ENCODE results near the gene NDUFV1.

DNA sequence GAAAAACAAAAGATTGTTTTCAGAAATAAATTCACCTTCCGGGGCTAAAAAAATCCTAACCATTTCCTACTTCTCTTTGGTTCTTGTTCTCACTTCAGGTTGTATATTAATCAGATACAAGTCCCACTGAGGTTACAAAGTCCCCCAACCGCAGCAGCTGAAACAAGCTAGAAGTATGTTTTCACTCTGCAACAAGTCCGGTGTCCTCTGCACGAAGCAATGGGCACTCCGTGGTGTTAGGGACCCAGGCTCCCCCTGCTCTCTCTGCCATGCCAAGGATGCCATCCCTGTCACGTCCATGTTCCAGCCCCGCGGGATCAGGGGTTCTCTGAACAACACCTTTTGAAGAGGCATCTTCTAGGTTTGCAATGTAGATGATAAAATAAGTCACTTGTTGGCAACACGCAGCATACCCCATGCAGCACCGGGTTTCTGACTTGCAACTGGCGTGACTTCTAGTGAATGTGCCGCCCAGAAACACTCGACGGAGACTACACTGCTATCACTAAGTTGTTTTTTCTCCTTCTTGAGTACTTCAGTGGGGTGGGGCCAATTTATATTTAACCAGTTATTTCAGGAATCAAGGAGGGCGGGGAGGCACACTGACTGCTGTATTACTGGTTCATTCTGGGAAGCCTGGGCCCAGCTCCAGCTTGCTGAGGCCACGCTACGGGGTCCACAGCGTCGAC, 48.5 kb upstream of the NDUFV1 start:
- TF ChIP-seq GATA3 (IDR thresholded peaks at IDR 0.05; ENCODE audit: low read depth, low read length) (no peak), GATA2 (IDR thresholded peaks at IDR 0.05; ENCODE audit: low read depth, low read length) (no peak)

All from SH-SY5Y (cell line).